SKM-1 (cell line): Measurements from ENCODE around the gene MTNR1B.

Experiments used
- DNase-seq: peaks from one replicate; lab custom pipeline; 2025; ENCODE audit not compliant: unreplicated experiment; lab: John Stamatoyannopoulos, UW

The MTNR1B gene

GRCh38 chr11:92977401-92977800 is 8.0 kb downstream of the MTNR1B start:
- no peak for DNase-seq

- no peak for DNase-seq
Observed at GRCh38 chr11:92978271-92979111, 9.0 kb downstream of the MTNR1B start.

- DNase-seq, result no peak
Observed at GRCh38 chr11:92979176-92979575, 9.7 kb downstream of the MTNR1B start.

GRCh38 chr11:92980312-92980711 is 10.9 kb downstream of the MTNR1B start:
- no peak for DNase-seq

DNA sequence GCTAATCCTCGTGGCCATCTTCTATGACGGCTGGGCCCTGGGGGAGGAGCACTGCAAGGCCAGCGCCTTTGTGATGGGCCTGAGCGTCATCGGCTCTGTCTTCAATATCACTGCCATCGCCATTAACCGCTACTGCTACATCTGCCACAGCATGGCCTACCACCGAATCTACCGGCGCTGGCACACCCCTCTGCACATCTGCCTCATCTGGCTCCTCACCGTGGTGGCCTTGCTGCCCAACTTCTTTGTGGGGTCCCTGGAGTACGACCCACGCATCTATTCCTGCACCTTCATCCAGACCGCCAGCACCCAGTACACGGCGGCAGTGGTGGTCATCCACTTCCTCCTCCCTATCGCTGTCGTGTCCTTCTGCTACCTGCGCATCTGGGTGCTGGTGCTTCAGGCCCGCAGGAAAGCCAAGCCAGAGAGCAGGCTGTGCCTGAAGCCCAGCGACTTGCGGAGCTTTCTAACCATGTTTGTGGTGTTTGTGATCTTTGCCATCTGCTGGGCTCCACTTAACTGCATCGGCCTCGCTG is 12.1 kb downstream of the MTNR1B start:
- no peak for DNase-seq

DNA sequence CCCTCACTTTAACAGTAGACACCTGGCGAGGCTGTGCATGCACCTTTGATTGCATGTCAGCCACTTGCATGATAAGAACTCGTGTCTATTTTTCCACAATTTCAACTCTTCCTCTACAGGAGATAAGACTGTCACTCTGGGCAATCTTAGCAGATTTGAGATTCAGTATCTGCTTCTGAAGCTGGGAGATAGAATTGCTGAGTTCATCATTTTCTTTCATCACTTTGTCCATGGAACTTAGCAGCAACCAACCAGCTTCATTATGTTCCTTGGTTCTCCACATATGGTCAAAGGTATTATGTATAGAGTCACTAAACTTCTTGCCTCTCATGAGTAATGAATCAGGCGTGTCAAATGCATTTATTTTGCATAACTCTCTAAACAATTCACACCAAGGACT is 17.1 kb downstream of the MTNR1B start:
- DNase-seq, result no peak

DNA sequence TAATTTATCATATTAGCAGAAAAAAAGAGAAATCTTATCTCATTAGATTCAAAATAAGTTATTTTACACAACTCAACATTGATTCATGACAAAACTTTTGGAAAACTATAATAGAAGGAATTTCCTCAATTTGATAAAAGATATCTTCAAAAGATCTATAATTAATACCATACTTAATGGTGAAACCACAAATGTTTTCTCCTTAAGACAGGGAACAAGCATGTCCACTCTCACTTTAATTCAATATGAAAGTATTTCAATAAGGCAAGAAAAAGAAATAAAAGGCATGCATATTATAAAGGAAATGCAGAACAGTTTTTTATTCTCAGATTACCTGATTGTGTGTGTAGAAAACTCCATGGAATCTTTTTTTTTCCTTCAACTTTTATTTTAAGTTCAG is 23.6 kb downstream of the MTNR1B start:
- DNase-seq, result no peak

- no peak for DNase-seq
Observed at GRCh38 chr11:93000511-93001476, 31.3 kb downstream of the MTNR1B start.

- no peak for DNase-seq
Observed at GRCh38 chr11:93001806-93002205, 32.4 kb downstream of the MTNR1B start.

GRCh38 chr11:93002380-93002779 is 32.9 kb downstream of the MTNR1B start:
- DNase-seq, result no peak

- no peak for DNase-seq
Observed at GRCh38 chr11:93005239-93005638, 35.8 kb downstream of the MTNR1B start.

DNA sequence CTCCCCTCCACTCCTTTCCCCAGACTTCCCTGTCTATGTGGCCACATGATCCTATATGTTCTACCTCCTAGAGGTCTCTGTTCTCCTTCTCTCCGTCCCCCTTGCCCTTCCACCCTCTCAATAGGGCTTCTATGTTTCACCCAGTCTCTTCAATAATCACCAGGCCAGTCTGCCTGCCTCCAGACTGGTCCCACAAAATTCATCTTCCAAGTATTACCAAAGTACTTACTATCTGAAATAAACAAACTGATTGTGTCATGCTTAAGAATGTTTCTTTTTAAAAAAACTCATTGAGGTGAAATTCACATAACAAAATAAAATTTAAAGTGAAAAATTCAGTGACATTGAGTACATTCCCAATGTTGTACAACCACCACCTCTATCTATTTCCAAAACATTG is 44.2 kb downstream of the MTNR1B start:
- no peak for DNase-seq

DNA sequence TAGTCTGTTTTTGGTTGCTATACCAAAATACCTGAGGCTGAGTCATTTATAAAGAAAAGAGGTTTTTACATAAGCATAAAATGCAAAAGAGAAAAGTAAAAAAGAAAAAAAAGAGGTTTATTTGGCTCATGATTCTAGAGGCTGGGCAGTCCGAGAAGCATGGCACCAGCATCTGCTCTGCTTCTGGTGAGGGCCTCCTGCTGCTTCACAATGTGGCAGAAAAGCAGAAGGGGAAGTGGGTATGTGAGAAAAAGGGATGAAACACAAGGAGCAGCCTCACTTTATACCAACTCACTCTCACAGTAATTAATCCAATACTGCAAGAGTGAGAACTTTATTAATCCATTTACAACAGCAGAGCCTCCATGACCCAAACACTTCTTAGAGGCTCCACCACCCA is 47.1 kb downstream of the MTNR1B start:
- DNase-seq, result no peak

GRCh38 chr11:93017821-93018690 is 48.6 kb downstream of the MTNR1B start:
- no peak for DNase-seq

DNA sequence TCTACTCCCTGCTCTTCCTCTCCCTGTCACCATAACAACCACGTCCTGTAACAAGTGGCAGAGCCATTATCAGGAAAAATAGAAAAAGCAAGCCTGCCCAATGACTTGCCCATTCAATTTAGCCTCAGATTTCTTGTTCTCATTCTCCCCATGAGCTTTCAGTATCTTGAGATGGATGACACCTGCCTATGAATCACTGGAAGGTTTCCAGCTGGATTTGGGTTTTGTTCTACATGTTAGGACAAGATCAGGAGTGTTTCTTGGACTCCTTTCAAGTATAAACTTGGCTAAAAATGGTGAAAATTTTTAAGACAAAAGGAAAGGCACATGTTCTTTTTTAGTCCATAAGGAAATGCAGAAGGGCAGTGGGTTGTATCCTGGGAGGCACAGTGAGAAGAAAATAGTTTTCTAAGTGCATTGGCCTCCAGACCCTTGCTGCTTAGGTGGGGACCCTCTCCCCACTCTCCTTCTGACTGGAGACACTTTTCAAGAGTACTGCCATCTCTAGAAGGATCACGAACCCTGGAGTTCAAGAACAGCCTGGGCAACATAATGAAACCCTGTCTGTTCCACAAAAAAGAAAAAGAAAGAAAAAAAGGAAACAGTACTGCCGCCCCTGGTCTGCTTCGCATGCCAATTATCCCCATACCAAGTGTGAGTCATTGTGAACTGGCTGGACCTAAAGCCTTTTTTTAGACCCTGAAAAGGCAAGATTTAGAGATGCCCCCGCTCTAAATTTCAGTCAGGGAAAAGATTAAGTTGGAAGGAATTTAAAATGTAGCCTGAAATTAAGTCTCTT is 51.0 kb downstream of the MTNR1B start:
- DNase-seq, result no peak

GRCh38 chr11:93024369-93024768 is 54.9 kb downstream of the MTNR1B start:
- DNase-seq, result no peak

- DNase-seq, result no peak
Observed at GRCh38 chr11:93025558-93026255, 56.3 kb downstream of the MTNR1B start.

DNA sequence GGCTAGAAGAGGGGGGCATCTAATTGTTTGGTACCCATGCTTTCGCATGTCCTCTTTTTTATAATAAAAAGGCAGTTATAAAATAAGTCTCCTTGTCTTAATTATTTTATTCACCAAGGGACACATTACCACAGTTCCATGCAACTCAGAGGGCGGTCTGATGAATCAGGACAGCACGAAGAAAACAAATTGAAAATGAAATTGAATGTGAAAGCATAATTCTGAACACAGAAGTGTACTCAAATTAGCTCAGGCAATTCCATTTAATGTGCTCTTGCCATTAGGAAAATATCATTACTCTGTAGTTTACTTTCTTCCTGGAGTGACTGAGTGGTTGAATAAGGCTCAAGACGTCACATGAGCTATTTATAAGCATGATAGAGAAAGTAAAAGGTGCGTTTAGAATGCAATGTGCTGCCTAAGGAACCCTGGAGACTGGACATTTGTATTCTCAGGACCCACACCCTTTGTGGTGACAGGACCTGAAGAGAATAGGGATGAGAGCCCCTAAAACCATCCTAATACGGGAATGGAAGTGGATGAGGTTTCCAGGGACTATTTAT is 59.6 kb downstream of the MTNR1B start:
- no peak for DNase-seq

- no peak for DNase-seq
Observed at GRCh38 chr11:93031386-93031785, 61.9 kb downstream of the MTNR1B start.
